Activated T-cell treated with anti-CD3 and anti-CD28 coated beads for 48 hours (primary cell): Measurements from ENCODE around the gene EMILIN2.

ENCODE experiments used
- DNase-seq: peaks from one replicate; pipeline ENCODE4 v3.0.0-alpha.2; 2020; ENCODE audit warnings: low read depth

EMILIN2 gene

GRCh38 chr18:2878656-2879330, 32.0 kb downstream of the EMILIN2 start:
- no peak for DNase-seq

GRCh38 chr18:2879889-2880288, 33.1 kb downstream of the EMILIN2 start:
- no peak for DNase-seq

GRCh38 chr18:2880473-2880872, 33.7 kb downstream of the EMILIN2 start:
- no peak for DNase-seq

GRCh38 chr18:2881088-2881839, 34.5 kb downstream of the EMILIN2 start:
- no peak for DNase-seq

- DNase-seq = no peak
These were observed 35.0 kb downstream of the EMILIN2 start for GRCh38 chr18:2881840-2882195.

GRCh38 chr18:2882201-2882600, 35.4 kb downstream of the EMILIN2 start:
- DNase-seq = no peak

GRCh38 chr18:2883076-2883735, 36.4 kb downstream of the EMILIN2 start:
- peak; percentile 31 for DNase-seq

- no peak for DNase-seq
These were observed 38.0 kb downstream of the EMILIN2 start for GRCh38 chr18:2884706-2885285.

- no peak for DNase-seq
These were observed 40.7 kb downstream of the EMILIN2 start for GRCh38 chr18:2887470-2887869.

GRCh38 chr18:2889761-2890192, 43.0 kb downstream of the EMILIN2 start:
- no peak for DNase-seq

GRCh38 chr18:2890606-2891005, 43.8 kb downstream of the EMILIN2 start:
- DNase-seq = no peak

- no peak for DNase-seq
These were observed 45.0 kb downstream of the EMILIN2 start for GRCh38 chr18:2891526-2892431.

GRCh38 chr18:2893056-2893455, 46.2 kb downstream of the EMILIN2 start:
- DNase-seq = no peak

GRCh38 chr18:2893676-2894075, 46.9 kb downstream of the EMILIN2 start:
- no peak for DNase-seq

GRCh38 chr18:2894131-2894840, 47.5 kb downstream of the EMILIN2 start:
- DNase-seq = no peak

GRCh38 chr18:2894841-2895370, 48.1 kb downstream of the EMILIN2 start:
- DNase-seq = no peak

GRCh38 chr18:2895391-2895790, 48.6 kb downstream of the EMILIN2 start:
- DNase-seq = no peak

- no peak for DNase-seq
These were observed 50.2 kb downstream of the EMILIN2 start for GRCh38 chr18:2896990-2897389.

- DNase-seq = no peak
These were observed 50.8 kb downstream of the EMILIN2 start for GRCh38 chr18:2897448-2898185.

GRCh38 chr18:2898186-2898640, 51.4 kb downstream of the EMILIN2 start:
- DNase-seq = no peak
